IMR-90 (cell line): ENCODE data around the gene PRKN. TPM values are rescaled to one million over a fixed set of nuclear protein-coding genes. Genes with fewer than 3 reads are reported as not detected.

Experiments used
- ATAC-seq: fragments of 200-7000 bp; cut with Tn5 transposase; 2 replicates; pipeline ENCODE4 v1.9.1; 2020; ENCODE audit warnings: low read depth, mild to moderate bottlenecking, moderate library complexity
- BruUV-seq: library from RNA; stranded (reverse); fragments of 400-500 nt; replicated peaks from 2 replicates; lab custom pipeline; 2021; lab: Mats Ljungman, UMichigan
- CTCF ChIA-PET: fragments of 300-600 bp; formaldehyde crosslinking; extraction: SDS; loops from one replicate; lab custom pipeline; 2021; ENCODE audit warnings: antibody characterized with exemption; lab: Yijun Ruan, JAX
- POLR2A ChIA-PET: fragments of 300-600 bp; sonication (Branson Sonifier 250); formaldehyde crosslinking; loops from one replicate; lab custom pipeline; 2022; ENCODE audit warnings: antibody characterized with exemption; ENCODE audit not compliant: unreplicated experiment; lab: Charles Lee
- DNase-seq: peaks from one replicate; pipeline ENCODE4 v3.0.0; 2013
- H2AFZ ChIP-seq: replicated peaks from 2 replicates; pipeline ENCODE3; 2013; ENCODE audit warnings: low read length, mild to moderate bottlenecking; ENCODE audit not compliant: poor library complexity
- H2AK5ac ChIP-seq: 2 replicates; pipeline ENCODE4 v1.6.1; 2013; ENCODE audit warnings: low read depth, low read length, inconsistent platforms
- H2AK9ac ChIP-seq: replicated peaks from 2 replicates; pipeline ENCODE3; 2013; ENCODE audit warnings: mild to moderate bottlenecking, low read depth, low read length, moderate library complexity; ENCODE audit not compliant: poor library complexity
- H2BK120ac ChIP-seq: 2 replicates; pipeline ENCODE4 v1.6.1; 2013; ENCODE audit warnings: low read depth, low read length, inconsistent platforms
- H2BK15ac ChIP-seq: 3 replicates; pipeline ENCODE4 v1.6.1; 2013; ENCODE audit warnings: low read depth, low read length, inconsistent platforms
- H2BK20ac ChIP-seq: 2 replicates; pipeline ENCODE4 v1.6.1; 2013; ENCODE audit warnings: low read depth, mild to moderate bottlenecking, inconsistent platforms, low read length, moderate library complexity
- H2BK5ac ChIP-seq: 2 replicates; pipeline ENCODE4 v1.6.1; 2013; ENCODE audit warnings: mild to moderate bottlenecking, low read depth, low read length, inconsistent platforms; ENCODE audit not compliant: poor library complexity, severe bottlenecking
- H3K14ac ChIP-seq: replicated peaks from 2 replicates; pipeline ENCODE4 v1.6.1; 2013; ENCODE audit warnings: low read depth, low read length, inconsistent platforms
- H3K18ac ChIP-seq: 2 replicates; pipeline ENCODE4 v1.6.1; 2013; ENCODE audit warnings: low read depth, low read length, control low read depth
- H3K23ac ChIP-seq: 2 replicates; pipeline ENCODE4 v1.6.1; 2013; ENCODE audit warnings: low read depth, low read length, inconsistent platforms
- H3K27ac ChIP-seq: 2 replicates; pipeline ENCODE4 v1.5.1; 2013; ENCODE audit warnings: mild to moderate bottlenecking, control low read depth, low read length; ENCODE audit not compliant: insufficient read depth
- H3K27me3 ChIP-seq: 2 replicates; pipeline ENCODE4 v1.6.1; 2013; ENCODE audit warnings: low read length; ENCODE audit not compliant: control insufficient read depth, insufficient read depth
- H3K36me3 ChIP-seq: 2 replicates; pipeline ENCODE4 v1.6.1; 2013; ENCODE audit warnings: low read length, mixed read lengths; ENCODE audit not compliant: control insufficient read depth, insufficient read depth
- H3K4ac ChIP-seq: 2 replicates; pipeline ENCODE4 v1.6.1; 2013; ENCODE audit warnings: low read depth, low read length, inconsistent platforms
- H3K4me1 ChIP-seq: 2 replicates; pipeline ENCODE4 v1.6.1; 2013; ENCODE audit warnings: low read length, mixed read lengths; ENCODE audit not compliant: control insufficient read depth, insufficient read depth
- H3K4me2 ChIP-seq: 2 replicates; pipeline ENCODE4 v1.6.1; 2013; ENCODE audit warnings: low read depth, mild to moderate bottlenecking, control low read depth, low read length, moderate library complexity
- H3K4me3 ChIP-seq: 2 replicates; pipeline ENCODE4 v1.5.1; 2013; ENCODE audit warnings: low read depth, mild to moderate bottlenecking, control low read depth, low read length, moderate library complexity; ENCODE audit not compliant: insufficient read depth
- H3K56ac ChIP-seq: 2 replicates; pipeline ENCODE4 v1.6.1; 2013; ENCODE audit warnings: low read length, inconsistent platforms; ENCODE audit not compliant: insufficient read depth; ENCODE audit errors: extremely low read depth
- H3K79me1 ChIP-seq, 2 experiments: 2 replicates each; pipeline ENCODE4 v1.6.1; 2013; ENCODE audit warnings: low read length in 2 of 2, inconsistent platforms in 1 of 2, low read depth in 1 of 2
- H3K9ac ChIP-seq: 2 replicates; pipeline ENCODE4 v1.6.1; 2013; ENCODE audit warnings: low read depth, low read length, control low read depth
- H3K9me1 ChIP-seq: 2 replicates; pipeline ENCODE4 v1.6.1; 2013; ENCODE audit warnings: low read length, inconsistent platforms; ENCODE audit not compliant: insufficient read depth
- H3K9me3 ChIP-seq: 2 replicates; pipeline ENCODE4 v1.6.1; 2013; ENCODE audit warnings: low read length; ENCODE audit not compliant: control insufficient read depth, insufficient read depth
- H4K20me1 ChIP-seq: 2 replicates; pipeline ENCODE4 v1.6.1; 2013; ENCODE audit warnings: low read length, inconsistent platforms; ENCODE audit not compliant: insufficient read depth
- H4K5ac ChIP-seq: 2 replicates; pipeline ENCODE4 v1.6.1; 2013; ENCODE audit warnings: mild to moderate bottlenecking, low read depth, low read length, control low read depth
- H4K8ac ChIP-seq, 2 experiments: 2 replicates each; pipeline ENCODE4 v1.6.1; 2013; ENCODE audit warnings: low read depth in 2 of 2, low read length in 2 of 2, control low read depth in 1 of 2, inconsistent platforms in 1 of 2
- H4K91ac ChIP-seq: 2 replicates; pipeline ENCODE4 v1.6.1; 2013; ENCODE audit warnings: low read depth, low read length, inconsistent platforms; ENCODE audit not compliant: insufficient read depth
- NFE2L2 ChIP-seq: fragments of 150-350 bp; IDR thresholded peaks from 2 replicates; pipeline ENCODE4 v1.6.1; 2016; ENCODE audit warnings: low read depth, mild to moderate bottlenecking, low read length
- RAD21 ChIP-seq: IDR thresholded peaks from 2 replicates; pipeline ENCODE4 v1.6.1; 2012; ENCODE audit warnings: low read length, improper control_type of control experiment
- WGBS, 2 experiments: methylation state at CpG; one replicate each; pipeline versions ENCODE4 v1.1.5 to v1.1.7; 2013; ENCODE audit warnings: missing lambda C conversion rate in 2 of 2; ENCODE audit not compliant: insufficient read length in 1 of 2; ENCODE audit errors: extremely low coverage in 2 of 2; 5-methylcytosine and 5-hydroxymethylcytosine counted together
- dilution Hi-C: fragments of 300-500 bp; cut with HindIII; formaldehyde crosslinking; loops from one replicate; pipeline ENCODE4 v1.14.3; 2018; ENCODE audit warnings: low sequenced_read_pairs; ENCODE audit not compliant: unreplicated experiment
- in situ Hi-C: fragments of 300-500 bp; cut with MboI; formaldehyde crosslinking; loops from 3 replicates; pipeline ENCODE4 v1.14.3; 2019; ENCODE audit warnings: low sequenced_read_pairs, inconsistent platforms, mixed read lengths
- intact Hi-C: fragments of 100-400 bp; cut with micrococcal nuclease; formaldehyde crosslinking; loops from 2 replicates; pipeline ENCODE4 v1.10.0; 2022
- polyA plus RNA-seq, 3 experiments: library from polyadenylated mRNA; depleted of rRNA; stranded (reverse); fragments of >200 nt; gene quantifications; 2 replicates each; pipeline ENCODE4 v1.2.3, GENCODE V29; 2012; ENCODE audit warnings: low replicate concordance in 1 of 3
- total RNA-seq: library from RNA; depleted of rRNA; stranded (reverse); fragments of >200 nt; gene quantifications from 2 replicates; pipeline ENCODE4 v1.2.3, GENCODE V29; 2012
- TF ChIP-seq, protein P1 (sequence below): conservative IDR thresholded peaks from 2 replicates; pipeline ENCODE4 v1.5.1; 2012; ENCODE audit warnings: mild to moderate bottlenecking, low read depth, low read length, improper control_type of control experiment

PRKN gene
- total and polyA plus RNA-seq, 2 of the 4 experiments (the other 2 are of a cell fraction) = 0.15 to 0.18 TPM

DNA sequence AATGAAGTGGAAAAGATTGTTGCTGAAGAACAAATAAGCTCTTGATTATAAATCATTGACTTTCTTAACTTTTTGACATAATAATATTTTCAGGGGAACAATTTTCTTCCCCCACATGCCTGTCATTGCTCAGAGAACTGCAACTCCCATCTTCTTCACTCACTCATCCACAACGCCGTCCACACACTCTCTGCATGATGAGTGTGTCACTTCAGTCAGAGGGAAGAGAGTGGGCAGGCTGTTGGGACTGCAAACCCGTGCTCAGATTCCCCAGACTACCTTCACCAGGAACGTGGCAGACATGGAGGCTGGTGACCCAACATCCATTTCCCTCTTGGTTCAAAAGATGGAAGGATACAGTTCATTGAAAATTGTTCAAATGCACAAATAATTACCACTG is 650.8 kb downstream of the PRKN start:
- TF ChIP-seq NFE2L2 (no peak), RAD21 (no peak)
- TF ChIP-seq, protein P1, sequence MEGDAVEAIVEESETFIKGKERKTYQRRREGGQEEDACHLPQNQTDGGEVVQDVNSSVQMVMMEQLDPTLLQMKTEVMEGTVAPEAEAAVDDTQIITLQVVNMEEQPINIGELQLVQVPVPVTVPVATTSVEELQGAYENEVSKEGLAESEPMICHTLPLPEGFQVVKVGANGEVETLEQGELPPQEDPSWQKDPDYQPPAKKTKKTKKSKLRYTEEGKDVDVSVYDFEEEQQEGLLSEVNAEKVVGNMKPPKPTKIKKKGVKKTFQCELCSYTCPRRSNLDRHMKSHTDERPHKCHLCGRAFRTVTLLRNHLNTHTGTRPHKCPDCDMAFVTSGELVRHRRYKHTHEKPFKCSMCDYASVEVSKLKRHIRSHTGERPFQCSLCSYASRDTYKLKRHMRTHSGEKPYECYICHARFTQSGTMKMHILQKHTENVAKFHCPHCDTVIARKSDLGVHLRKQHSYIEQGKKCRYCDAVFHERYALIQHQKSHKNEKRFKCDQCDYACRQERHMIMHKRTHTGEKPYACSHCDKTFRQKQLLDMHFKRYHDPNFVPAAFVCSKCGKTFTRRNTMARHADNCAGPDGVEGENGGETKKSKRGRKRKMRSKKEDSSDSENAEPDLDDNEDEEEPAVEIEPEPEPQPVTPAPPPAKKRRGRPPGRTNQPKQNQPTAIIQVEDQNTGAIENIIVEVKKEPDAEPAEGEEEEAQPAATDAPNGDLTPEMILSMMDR = no peak
- H3K9me1 ChIP-seq = no peaks in the 10 kb centered on the region
- WGBS, 2 experiments = no CpG with 5 or more reads among the region's 4 CpGs

More for the DNA sequence above, 650.8 kb downstream of the PRKN start:
- H3K4ac ChIP-seq = no peak overlapping the region
- H3K4me1 ChIP-seq = no peaks in the 10 kb centered on the region
- no peak overlapping the region for H2AFZ ChIP-seq
- H3K14ac ChIP-seq = no peak overlapping the region
- no peak overlapping the region for H2BK5ac ChIP-seq
- H2AK5ac ChIP-seq = no peak overlapping the region
- no peak overlapping the region for H4K8ac ChIP-seq
- H3K56ac ChIP-seq = no peak overlapping the region
- no peak overlapping the region for H2AK9ac ChIP-seq
- H3K79me1 ChIP-seq = no peaks in the 10 kb centered on the region
- ChIA-PET POLR2A (interaction anchor here (0.5 kb wide), 1 partner anchor 641 kb away, joined by 3 read pairs; no protein-coding TSS in a partner anchor), CTCF (no interaction called here)
- no peak overlapping the region for H3K9ac ChIP-seq
- no peak overlapping the region for H4K91ac ChIP-seq
- no peak overlapping the region for H2BK120ac ChIP-seq
- no peaks in the 10 kb centered on the region for H3K27me3 ChIP-seq
- ATAC-seq (no peak), DNase-seq (no peak)
- BruUV-seq = no TSS peak
- H2BK20ac ChIP-seq = no peak overlapping the region
- no peak overlapping the region for H3K23ac ChIP-seq
- H3K18ac ChIP-seq = no peak overlapping the region
- in situ Hi-C loops (no loop called here), dilution Hi-C loops (no loop called here), intact Hi-C loops (no loop called here)
- H3K27ac ChIP-seq = no peak overlapping the region
- H3K36me3 ChIP-seq = no peaks in the 10 kb centered on the region
- H3K4me3 ChIP-seq = no peak overlapping the region
- H3K9me3 ChIP-seq = peaks cover 16% of the 10 kb centered on the region
- no peak overlapping the region for H2BK15ac ChIP-seq
- H4K20me1 ChIP-seq = no peaks in the 10 kb centered on the region
- H4K5ac ChIP-seq = no peak overlapping the region
- no peak overlapping the region for H3K4me2 ChIP-seq
